Left ventricle myocardium inferior (tissue), 1 donor: Measurements from ENCODE around the gene ATAD2B. TPM values are rescaled to one million over a fixed set of nuclear protein-coding genes. Genes with fewer than 3 reads are reported as not detected.
A peak's percentile ranks its signal among the peaks of the same experiment; 100 is the strongest.
"Not testable (repeated sequence)": the region's sequence is repeated elsewhere in the genome, so short reads cannot be mapped to it uniquely, and the experiment has no call there.

Experiments used
- DNase-seq: peaks from one replicate; pipeline ENCODE4 v3.0.0-alpha.2; 2020
- H3K27ac ChIP-seq: fragments of 200-600 bp; replicated peaks from 2 replicates; pipeline ENCODE4 v1.8.0; 2021
- H3K27me3 ChIP-seq: fragments of 200-600 bp; 2 replicates; pipeline ENCODE4 v1.8.0; 2021; ENCODE audit warnings: low read depth
- H3K36me3 ChIP-seq: fragments of 200-600 bp; 2 replicates; pipeline ENCODE4 v1.8.0; 2021
- H3K4me1 ChIP-seq: fragments of 200-600 bp; 2 replicates; pipeline ENCODE4 v1.8.0; 2021
- H3K4me3 ChIP-seq: fragments of 200-600 bp; 2 replicates; pipeline ENCODE4 v1.8.0; 2021; ENCODE audit warnings: mild to moderate bottlenecking, moderate library complexity
- H3K9me3 ChIP-seq: fragments of 200-600 bp; replicated peaks from 2 replicates; pipeline ENCODE4 v1.8.0; 2021
- intact Hi-C: fragments of 100-400 bp; cut with micrococcal nuclease; formaldehyde crosslinking; loops from one replicate; pipeline ENCODE4 v1.11.0; 2022
- long read RNA-seq: library from polyadenylated mRNA; unstranded; transcript quantifications from one replicate; pipeline ENCODE4 v2.0.0, GENCODE V29; 2021
- total RNA-seq: library from RNA; stranded (reverse); fragmentation: NEBNext Ultra II Directional; extraction: Animal tissue kit (Norgen Biotek cat#: 25700); gene quantifications from one replicate; pipeline ENCODE4 v1.2.1, GENCODE V29; 2021
- TF ChIP-seq, protein P1 (sequence below): fragments of 200-600 bp; IDR thresholded peaks from 2 replicates; pipeline ENCODE4 v1.8.0; 2021; ENCODE audit warnings: antibody characterized with exemption, mild to moderate bottlenecking, borderline replicate concordance
- donor health status: DM: no; HTN: yes; CAD: no; lungs with severe emphysema.

The ATAD2B gene
- total RNA-seq = 7.9 TPM
- long read RNA-seq, partial matches to known transcripts = 0 of 1 reads
- long read RNA-seq, other reads (novel, unspliced or antisense) = 1 of 1 reads

DNA sequence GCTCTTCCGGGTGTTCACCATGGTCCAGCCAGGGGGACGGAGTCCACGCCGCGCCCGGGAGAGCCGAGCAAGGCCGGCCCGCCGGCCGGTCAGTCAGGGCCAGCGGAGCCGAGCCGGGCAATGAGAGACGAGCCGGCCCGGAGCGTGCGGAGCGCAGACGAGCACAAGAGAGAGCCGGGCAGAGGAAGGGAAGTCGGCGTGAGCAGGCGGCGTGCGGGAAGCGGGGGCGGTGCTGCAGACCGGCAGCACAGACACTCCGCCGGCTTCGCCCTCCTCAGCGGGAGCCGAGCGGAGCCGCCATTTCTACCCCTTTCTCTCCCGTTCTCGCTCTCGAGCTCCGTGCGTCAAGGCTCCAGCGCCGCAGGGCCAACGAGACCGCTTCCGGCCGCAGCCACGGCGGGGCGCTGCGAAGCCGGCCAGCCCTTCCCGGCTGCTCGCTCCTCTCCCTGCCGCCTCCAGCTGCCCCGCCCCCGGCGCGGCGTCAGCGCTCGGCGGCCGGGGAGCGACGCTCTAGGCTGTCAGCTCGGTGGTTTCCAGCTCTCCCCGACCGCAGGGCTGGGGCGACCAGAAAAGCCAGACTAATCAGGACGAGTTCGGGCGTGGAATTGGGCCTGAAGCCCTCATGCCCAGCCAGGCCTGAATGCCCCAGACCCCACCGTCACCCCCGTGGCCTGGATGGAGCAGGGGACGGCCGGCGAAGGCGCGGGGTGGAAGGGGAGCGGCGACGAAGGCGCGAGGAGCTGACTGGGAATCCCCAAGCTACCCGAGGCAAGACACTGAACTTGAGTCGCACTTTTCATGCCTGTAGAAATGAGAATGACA is at the start of gene ATAD2B:
Gene ATAD2B, minus strand, starts transcription at position 374 of the 822 bp plus-strand sequence. Its CDS starts 353 bp downstream, at position 21.
- Histone ChIP-seq H3K27ac (peak within 1 kb of the TSS; percentile 99), H3K27me3 (no peaks in the 10 kb centered on the region), H3K9me3 (no peaks in the 10 kb centered on the region), H3K4me3 (peak within 1 kb of the TSS; percentile 96), H3K36me3 (peaks cover 6% of the 10 kb centered on the region), H3K4me1 (peaks cover 67% of the 10 kb centered on the region)
- intact Hi-C loops = no loop called here
- TF ChIP-seq, protein P1, sequence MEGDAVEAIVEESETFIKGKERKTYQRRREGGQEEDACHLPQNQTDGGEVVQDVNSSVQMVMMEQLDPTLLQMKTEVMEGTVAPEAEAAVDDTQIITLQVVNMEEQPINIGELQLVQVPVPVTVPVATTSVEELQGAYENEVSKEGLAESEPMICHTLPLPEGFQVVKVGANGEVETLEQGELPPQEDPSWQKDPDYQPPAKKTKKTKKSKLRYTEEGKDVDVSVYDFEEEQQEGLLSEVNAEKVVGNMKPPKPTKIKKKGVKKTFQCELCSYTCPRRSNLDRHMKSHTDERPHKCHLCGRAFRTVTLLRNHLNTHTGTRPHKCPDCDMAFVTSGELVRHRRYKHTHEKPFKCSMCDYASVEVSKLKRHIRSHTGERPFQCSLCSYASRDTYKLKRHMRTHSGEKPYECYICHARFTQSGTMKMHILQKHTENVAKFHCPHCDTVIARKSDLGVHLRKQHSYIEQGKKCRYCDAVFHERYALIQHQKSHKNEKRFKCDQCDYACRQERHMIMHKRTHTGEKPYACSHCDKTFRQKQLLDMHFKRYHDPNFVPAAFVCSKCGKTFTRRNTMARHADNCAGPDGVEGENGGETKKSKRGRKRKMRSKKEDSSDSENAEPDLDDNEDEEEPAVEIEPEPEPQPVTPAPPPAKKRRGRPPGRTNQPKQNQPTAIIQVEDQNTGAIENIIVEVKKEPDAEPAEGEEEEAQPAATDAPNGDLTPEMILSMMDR = peak; percentile 92
- DNase-seq = peak; percentile 91

DNA sequence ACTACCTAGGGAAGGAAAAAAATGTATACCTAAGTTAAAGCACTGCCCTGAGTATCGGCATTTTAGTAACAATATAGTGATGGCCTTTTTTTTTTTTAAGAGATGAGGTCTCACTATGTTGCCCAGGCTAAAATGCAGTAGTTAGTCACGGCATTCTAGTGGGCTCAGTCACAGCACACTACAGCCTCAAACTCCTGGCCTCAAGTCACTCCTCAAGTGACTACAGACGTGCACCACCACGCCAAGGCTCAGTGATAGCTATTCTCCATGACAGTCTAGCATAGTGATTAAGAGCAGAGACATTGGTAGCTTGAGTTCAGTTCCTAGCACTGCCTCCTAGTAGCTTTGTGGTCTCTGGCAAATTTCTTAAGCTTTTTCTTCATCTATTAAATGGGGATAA is 40.9 kb upstream of the ATAD2B start:
- Histone ChIP-seq H3K36me3 (peaks cover 15% of the 10 kb centered on the region), H3K9me3 (no peaks in the 10 kb centered on the region), H3K4me3 (no peak overlapping the region), H3K27ac (no peak overlapping the region), H3K4me1 (no peaks in the 10 kb centered on the region), H3K27me3 (no peaks in the 10 kb centered on the region)
- intact Hi-C loops = no loop called here
- DNase-seq = no peak
- TF ChIP-seq, protein P1 = no peak

DNA sequence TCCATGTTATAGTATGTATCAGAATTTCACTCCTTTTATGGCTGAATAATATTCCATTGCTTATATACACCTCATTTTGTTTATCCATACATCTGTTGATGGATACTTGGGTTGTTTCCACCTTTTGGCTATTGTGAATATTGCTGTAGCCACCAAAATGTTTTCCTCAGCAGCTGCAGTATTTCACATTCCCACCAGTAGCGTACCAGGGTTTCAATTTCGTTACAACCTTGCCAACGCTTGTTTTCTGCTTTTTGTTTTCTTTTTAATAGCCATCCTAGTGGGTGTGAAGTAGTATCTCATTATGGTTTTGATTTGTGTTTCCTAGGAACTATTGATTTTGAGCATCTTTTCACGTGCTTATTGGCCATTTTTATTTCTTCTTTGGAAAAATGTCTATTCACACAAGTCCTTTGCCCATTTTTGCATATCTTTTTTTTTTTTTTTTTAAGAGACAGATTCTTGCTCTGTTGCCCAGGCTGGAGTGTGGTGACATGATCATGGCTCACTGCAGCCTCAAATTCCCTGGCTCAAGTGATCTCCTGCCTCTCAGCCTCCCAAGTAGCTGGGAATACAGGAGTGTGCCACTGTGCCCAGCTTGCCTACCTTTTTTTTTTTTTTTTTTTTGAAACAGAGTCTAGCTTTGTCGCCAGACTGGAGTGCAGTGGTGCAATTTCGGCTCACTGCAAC is 27.5 kb upstream of the ATAD2B start:
- intact Hi-C loops = no loop called here
- peaks cover 22% of the 10 kb centered on the region for H3K4me1 ChIP-seq
- no peak overlapping the region for H3K27ac ChIP-seq
- H3K36me3 ChIP-seq = peaks cover 10% of the 10 kb centered on the region
- TF ChIP-seq, protein P1 = no peak
- no peak overlapping the region for H3K4me3 ChIP-seq
- no peaks in the 10 kb centered on the region for H3K27me3 ChIP-seq
- no peak for DNase-seq
- no peaks in the 10 kb centered on the region for H3K9me3 ChIP-seq

DNA sequence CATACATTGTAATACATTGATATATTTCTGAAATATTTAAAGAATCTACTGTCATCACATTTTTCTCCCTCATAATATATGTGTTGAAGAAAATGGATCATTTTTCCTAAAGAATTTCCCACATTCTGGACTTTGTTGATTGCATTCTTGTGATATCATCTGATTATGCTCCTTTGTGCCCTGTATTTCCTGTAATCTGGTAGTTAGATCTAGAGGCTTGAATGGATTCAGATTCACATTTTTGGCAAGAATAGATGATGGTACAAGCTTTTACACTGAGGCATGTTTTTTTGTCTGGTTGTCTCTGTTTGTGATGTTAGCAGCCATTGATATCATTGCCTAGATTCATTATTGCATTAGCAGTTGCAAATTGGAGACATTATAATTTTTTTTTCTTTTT is 26.7 kb upstream of the ATAD2B start:
- H3K27ac ChIP-seq = no peak overlapping the region
- intact Hi-C loops = no loop called here
- H3K4me3 ChIP-seq = no peak overlapping the region
- H3K9me3 ChIP-seq = no peaks in the 10 kb centered on the region
- no peaks in the 10 kb centered on the region for H3K27me3 ChIP-seq
- DNase-seq = no peak
- peaks cover 22% of the 10 kb centered on the region for H3K4me1 ChIP-seq
- TF ChIP-seq, protein P1 = no peak
- peaks cover 1% of the 10 kb centered on the region for H3K36me3 ChIP-seq

DNA sequence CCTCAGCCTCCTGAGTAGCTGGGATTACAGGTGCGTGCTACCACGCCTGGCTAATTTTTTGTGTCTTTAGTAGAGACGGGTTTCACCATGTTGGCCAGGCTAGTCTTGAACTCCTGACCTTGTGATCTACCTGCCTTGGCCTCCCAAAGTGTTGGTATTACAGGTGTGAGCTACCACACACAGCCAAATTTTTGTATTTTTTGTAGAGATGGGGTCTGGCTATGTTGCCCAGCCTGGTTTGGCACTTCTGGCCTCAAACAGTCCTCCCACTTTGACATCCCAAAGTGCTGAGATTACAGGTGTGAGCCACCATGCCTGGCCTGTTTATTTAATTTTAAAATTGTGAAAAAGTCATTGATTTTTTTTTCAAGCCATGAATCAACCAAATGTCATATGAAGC is 25.6 kb upstream of the ATAD2B start:
- H3K4me1 ChIP-seq = peaks cover 26% of the 10 kb centered on the region
- H3K27me3 ChIP-seq, H3K4me3 ChIP-seq, H3K36me3 ChIP-seq, intact Hi-C loops, H3K9me3 ChIP-seq, H3K27ac ChIP-seq, DNase-seq: not testable (repeated sequence)

DNA sequence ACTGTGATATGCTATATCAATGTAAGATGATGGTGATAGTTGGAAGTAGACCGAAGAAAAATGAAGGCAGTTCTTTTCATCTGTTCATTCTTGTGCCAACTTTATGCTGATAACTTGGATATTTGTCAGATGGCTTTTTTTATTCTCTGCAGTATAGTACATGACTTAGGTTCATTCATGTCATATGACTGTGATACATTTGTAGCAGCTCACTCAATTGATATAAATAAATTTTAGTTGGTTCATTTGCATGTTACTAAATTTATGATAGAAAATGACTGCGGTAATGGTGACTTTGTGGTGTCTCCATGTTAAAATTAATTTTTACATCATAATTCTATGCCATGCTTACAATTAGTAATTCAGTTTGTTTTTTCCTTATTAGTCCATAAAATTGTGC is 20.4 kb upstream of the ATAD2B start:
- intact Hi-C loops = no loop called here
- Histone ChIP-seq H3K36me3 (no peaks in the 10 kb centered on the region), H3K27ac (peak overlapping the region; percentile 45), H3K4me3 (no peak overlapping the region), H3K9me3 (no peaks in the 10 kb centered on the region), H3K27me3 (no peaks in the 10 kb centered on the region), H3K4me1 (peaks cover 61% of the 10 kb centered on the region)
- TF ChIP-seq, protein P1 = no peak
- no peak for DNase-seq
